ENCODE data around the gene SMIM20. TPM values are rescaled to one million over a fixed set of nuclear protein-coding genes. Genes with fewer than 3 reads are reported as not detected.

SMIM20 gene
- polyA plus RNA-seq, 3 donors = 28.3 to 61.6 (median 31.4) TPM

DNA sequence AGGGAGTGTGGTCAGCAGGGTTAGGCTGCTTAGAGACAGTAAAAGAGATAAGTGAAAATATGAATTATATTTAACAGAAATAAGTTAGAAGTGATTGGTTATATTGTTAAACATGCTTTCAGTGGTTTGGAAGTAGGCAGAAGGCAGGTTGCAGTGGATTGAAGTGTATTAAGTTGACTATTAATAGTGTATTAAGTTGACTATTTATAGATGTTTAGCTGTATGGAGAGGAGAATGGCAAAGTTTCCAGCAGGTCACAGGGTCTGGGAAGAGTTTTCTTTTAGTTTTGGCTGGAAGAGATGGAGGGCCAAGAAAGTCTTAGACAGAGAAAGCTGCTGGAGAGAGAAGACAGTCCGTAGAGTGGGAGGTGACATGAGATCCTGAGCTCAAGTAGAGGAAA lies 7.9 kb downstream of the SMIM20 start:
- 95 to 100% (median 97%) methylated on average over 1 of the region's 1 CpG for WGBS, 3 donors
- H3K27ac ChIP-seq (ENCODE audit: low read depth, low read length) = no peak overlapping the region

DNA sequence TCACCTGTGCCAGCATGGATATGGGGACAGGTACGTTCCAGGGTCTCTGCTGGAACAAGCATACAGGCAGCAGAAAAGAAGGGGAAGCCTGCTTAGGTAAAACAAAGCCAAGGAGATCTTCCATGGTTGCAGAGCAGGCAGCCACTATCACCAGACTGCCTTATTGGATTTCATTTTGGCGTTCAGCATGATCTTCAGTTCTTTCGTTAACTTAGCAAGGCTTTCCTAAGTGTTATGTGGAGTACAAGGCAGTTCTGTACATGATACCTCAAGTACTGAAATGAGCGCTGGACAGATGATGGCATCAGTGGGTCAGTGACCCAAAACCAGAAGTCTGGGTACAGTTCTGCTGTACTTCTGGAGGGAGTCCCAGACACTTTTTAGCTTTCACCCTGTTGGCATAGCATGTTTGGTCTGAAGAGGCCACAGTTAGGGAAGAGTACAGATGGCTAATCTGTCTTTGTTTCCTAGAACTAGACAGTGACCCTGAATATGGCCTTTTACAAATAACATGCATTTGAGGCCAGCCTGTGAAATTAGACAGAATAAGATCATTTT lies 8.9 kb downstream of the SMIM20 start:
- WGBS, 3 donors = 78 to 98% (median 95%) methylated on average over 4 of the region's 4 CpGs
- H3K27ac ChIP-seq (ENCODE audit: low read depth, low read length) = no peak overlapping the region

DNA sequence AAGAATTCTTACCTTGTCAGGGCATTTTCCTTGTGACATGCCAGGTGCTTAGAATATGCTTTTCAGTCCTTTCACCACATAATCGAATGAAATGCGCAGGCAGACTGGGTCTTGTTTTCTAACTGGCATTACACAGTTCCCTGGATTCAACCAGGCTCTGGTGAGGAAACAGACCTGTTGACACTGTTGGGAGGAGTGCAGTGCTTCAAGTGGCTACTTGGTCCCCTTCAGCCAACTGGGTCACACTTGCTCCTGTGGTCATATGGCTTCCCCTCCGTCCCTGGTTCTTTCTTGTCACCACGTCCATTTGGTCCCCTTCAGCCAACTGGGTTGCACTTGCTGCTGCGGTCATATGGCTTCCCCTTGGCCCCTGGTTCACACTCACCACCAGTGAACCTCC lies 9.7 kb downstream of the SMIM20 start:
- WGBS, 3 donors = 86 to 94% (median 91%) methylated on average over 5 of the region's 5 CpGs

DNA sequence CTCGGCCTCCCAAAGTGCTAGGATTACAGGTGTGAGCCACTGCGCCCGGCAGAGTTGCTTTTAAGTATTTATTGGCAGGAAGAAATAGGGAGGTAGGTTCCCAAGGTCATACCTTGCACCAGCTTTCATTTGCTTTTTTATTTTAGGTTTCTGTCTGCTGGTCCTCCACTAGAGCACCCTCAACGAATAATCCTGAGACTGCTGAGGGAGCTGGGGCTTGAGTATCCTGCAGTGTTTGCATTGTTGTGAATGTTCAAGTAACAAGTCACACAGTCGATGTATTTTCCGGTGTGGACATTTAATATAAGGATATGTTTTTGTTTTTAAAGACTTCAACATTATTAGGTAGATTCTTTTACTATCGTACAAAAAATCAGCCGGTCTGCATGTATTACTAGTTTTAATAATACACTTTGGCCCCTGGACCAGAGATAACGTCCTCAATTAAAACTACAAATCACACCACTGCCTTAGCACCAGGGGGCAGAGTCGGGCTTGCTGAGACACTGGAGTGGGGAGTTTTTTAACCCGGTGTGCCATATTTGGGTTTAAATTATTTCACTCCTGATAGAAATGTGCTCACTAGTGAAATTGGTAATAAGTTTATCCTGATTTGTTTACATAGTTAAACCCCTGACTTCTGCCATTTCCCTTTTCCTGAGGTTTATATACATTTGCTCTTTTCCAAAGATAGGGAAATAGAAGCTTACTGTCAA lies 11.6 kb downstream of the SMIM20 start:
- H3K27ac ChIP-seq (ENCODE audit: low read depth, low read length) = no peak overlapping the region
- WGBS, 3 donors = 51 to 70% (median 69%) methylated on average over 11 of the region's 11 CpGs

More for the DNA sequence above, 9.7 kb downstream of the SMIM20 start:
- no peak overlapping the region for H3K27ac ChIP-seq (ENCODE audit: low read depth, low read length)

DNA sequence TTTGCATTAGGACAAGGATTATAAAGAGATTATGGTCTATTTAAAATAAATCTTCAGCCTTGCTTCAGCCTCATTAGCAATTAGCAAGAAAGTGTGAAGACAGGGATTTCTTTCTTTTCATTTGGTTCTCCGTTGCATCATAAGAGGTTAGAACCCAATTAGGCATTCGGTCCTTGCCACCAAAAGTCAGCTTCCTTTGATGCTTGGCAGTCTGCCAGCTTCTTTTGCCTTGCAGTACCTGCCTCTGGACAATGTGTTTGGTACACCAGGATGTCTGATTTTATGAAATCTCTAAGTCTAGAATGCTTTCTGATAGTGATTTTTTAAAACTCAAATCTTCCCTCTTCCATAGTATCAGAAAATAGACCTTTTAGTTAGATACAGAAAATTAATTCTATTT lies 12.4 kb downstream of the SMIM20 start:
- no peak overlapping the region for H3K27ac ChIP-seq (ENCODE audit: low read depth, low read length)
- WGBS, 3 donors = 58 to 77% (median 62%) methylated on average over 2 of the region's 2 CpGs

DNA sequence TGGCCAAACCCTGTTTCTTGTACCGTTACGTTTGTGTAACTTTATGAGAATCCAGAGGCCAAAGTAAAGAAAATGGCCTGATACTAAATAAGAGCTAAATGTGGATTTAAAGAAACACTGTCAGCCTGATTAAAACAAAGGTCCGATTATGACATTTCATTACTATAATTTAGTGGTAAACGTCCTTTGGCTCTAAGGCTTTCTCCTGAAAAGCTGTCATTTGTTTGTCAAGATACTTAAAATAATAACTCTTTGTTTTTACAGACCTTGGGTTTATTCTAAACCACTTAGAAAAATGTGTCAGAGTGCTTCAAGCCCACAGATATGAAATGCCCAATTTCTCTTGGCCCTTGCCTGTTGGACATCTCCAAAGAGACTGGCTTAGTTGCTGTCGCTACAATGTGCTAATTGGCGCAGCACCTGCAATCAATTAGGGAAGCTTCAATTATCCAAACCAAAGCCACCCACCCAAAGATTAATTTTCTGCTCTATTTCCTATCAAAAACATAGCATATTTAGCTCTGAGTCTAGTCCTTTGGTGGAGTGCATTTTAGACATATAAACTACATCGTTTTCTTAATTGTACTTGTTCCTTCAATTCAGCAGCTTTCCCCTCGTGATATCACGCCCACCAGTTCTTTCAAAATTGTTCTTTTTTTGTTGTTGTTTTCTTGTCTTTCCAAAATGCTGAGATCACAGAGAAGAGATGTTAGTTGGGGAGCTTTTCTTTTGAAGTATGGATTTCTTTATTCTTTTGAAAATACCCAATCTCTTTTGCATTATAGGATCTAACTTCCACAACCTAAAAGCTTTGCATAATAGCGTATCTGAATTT lies 13.6 kb downstream of the SMIM20 start:
- WGBS, 3 donors = 71 to 92% (median 91%) methylated on average over 10 of the region's 10 CpGs
- no peak overlapping the region for H3K27ac ChIP-seq (ENCODE audit: low read depth, low read length)

DNA sequence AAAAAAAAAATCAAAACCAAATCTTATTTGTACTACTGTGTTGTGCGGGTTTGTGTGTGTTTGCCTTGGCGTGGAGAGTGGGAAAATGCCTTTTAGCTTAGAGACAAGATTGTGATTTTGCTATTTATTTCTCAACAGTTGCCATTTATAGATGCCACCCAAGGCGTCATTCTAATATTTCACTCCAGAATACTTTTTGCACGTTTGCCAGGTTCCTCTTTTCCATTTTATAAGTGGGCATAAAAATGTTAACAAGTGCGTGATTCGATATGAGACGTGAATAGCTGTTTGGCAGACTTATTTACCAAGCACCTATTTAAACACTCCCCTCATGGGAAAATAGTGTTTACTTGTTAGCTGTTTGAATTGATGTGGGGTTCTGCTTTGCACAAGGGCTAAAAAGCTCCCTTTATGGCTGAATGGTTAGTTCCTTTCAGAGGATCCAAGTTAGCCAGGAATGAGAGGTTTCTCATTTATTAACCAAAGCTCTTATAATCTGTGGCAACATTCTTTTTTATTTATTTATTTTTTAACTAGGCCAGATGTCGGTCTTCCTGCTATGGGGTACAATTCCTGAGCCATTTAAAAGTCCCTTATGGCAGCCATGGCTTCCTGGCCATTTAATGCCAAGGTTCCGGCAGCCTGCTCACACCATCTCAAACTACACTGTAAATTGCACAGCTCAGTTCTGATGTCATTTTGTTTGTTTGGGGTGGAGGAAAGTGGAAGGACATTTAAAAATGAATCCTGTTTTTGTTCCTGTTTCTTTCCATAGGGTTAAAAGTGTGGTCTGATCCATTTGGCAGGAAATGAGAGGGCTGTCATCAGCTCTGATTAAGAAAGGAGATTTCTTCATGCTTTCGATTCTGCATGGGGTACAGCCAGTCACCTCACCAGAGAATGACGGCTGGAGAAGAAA lies 14.6 kb downstream of the SMIM20 start:
- H3K27ac ChIP-seq (ENCODE audit: low read depth, low read length) = no peak overlapping the region
- WGBS, 3 donors = 27 to 55% (median 54%) methylated on average over 11 of the region's 11 CpGs

DNA sequence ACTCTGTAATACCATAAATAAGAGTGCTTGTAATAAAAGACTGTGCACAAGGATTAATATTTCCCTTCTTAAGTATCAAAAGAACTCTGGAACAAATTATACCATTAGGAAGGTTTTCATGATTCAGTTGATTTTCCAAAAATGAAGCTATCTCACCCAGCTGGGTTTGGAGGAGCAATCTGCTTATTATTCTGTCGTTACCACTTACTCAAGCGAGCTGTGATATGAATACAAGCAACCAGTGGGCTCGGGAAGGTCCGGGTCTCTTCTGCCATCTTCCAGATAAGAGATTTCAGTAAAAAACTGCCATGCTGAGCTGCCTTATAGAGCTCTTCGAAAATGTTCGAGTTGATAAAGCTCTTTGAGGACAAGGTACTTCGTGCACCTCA lies 15.3 kb downstream of the SMIM20 start:
- 82 to 92% (median 89%) methylated on average over 7 of the region's 7 CpGs for WGBS, 3 donors
- no peak overlapping the region for H3K27ac ChIP-seq (ENCODE audit: low read depth, low read length)

DNA sequence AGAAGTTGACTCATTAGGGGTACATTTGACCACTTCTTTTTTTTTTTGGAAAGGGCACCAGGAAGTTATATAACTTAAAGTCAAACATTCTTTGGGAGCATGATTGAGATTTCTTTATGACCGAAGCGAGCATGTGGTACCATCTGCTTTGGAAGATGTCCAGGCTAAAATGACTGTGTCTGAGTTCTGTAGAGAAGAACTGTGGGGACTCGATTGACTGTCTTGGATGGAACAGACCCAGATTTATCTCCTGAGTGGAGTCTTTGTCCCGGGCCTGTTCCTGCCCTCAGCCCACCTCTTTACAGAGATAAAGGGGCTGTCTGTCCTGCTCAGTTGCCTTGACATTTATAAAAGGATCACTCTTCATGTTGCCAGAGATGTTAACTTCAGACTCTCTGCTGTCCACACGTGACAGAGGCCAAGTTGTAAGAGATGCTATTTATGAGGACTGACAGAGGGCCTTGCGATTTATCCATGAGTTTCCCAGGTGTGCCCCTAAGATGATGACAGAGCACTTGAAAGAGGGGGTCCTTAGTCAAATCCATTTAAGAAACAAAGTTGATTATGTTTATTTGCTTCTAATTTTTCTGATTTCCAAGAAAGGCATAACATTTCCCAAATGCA lies 16.8 kb downstream of the SMIM20 start:
- WGBS, 3 donors = 89 to 93% (median 90%) methylated on average over 6 of the region's 6 CpGs

DNA sequence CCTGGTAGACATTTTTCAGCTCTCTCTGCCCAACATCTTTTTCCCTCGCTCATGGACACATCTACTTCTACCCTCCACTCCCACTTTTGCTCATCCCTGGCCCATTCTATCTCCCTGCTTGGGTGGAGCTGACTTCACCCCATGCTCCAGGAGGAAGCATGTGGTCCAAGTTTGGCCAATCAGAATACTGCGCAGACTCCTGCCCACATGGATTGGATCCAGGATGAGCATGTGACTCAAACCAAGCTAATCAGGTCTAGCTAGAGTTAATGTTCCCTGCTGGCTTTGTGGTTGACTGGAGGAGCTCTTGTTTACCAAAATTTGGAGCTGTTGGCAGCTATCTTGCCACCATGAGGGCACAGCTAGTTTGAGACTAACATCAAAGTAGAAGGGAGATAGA lies 22.7 kb downstream of the SMIM20 start:
- no peak overlapping the region for H3K27ac ChIP-seq (ENCODE audit: low read depth, low read length)
- WGBS, 3 donors = 95 to 100% (median 98%) methylated on average over 2 of the region's 2 CpGs

More for the DNA sequence above, 16.8 kb downstream of the SMIM20 start:
- H3K27ac ChIP-seq (ENCODE audit: low read depth, low read length) = no peak overlapping the region

DNA sequence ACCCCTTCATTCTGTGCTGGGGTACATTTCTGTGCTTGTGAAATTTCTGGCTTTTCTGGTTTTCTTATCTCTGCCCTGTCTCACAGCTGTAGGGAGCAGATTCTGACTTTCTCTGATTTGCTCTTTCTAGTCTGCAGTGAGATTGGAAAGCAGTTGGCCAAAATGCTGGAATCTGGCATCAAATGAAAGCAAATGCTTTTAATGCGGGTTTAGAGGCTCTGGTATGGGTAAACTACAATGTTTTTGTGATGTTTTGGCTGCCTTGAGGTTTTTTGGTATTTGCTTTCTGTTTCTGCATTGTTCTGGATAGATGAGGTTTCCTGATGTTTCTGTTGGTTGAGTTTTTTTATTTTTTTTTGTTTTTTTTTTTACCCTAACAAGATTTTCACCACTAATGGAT lies 23.8 kb downstream of the SMIM20 start:
- WGBS, 3 donors = 47 to 57% (median 49%) methylated on average over 1 of the region's 1 CpG

DNA sequence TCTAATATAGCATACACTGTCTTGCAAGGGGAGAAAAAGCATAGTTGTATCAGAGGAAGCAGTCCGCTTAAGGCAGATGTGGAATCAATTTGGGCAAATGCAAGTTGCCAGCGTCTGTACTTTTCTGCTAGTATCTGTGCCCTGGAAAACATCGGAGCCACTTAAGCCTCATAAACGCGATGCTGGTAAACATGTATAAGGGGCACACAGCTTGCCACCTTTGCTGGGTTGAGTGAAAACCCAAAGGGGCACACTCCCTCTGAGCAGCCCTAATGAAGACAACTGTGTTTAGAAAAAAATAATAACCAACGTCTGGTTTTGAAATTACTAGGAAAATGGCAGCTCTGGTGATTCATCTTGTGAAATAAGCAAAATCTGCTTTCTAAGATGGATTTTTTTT lies 24.3 kb downstream of the SMIM20 start:
- H3K27ac ChIP-seq (ENCODE audit: low read depth, low read length) = no peak overlapping the region
- WGBS, 3 donors = 64 to 77% (median 75%) methylated on average over 6 of the region's 6 CpGs

More for the DNA sequence above, 23.8 kb downstream of the SMIM20 start:
- no peak overlapping the region for H3K27ac ChIP-seq (ENCODE audit: low read depth, low read length)

DNA sequence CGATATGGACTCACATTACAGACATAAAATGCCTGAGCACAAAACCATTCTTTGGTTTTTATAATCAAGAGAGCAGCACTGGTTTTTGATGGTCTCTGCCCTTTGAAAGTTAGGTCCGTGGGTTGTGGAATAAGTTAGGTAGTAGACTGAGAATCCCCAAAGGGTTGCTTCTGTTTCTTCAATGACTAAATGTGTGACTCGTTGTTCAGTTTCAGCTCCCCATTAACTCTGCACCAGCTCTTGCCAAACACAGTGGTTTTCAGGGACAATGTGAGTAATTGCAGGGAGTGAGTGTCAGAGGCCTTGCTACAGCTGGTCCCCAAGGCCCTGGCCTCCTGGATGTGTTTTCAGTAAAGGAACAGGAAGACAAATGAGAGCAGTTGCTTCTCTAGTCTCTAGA lies 24.8 kb downstream of the SMIM20 start:
- 40 to 63% (median 50%) methylated on average over 3 of the region's 3 CpGs for WGBS, 3 donors
- no peak overlapping the region for H3K27ac ChIP-seq (ENCODE audit: low read depth, low read length)

DNA sequence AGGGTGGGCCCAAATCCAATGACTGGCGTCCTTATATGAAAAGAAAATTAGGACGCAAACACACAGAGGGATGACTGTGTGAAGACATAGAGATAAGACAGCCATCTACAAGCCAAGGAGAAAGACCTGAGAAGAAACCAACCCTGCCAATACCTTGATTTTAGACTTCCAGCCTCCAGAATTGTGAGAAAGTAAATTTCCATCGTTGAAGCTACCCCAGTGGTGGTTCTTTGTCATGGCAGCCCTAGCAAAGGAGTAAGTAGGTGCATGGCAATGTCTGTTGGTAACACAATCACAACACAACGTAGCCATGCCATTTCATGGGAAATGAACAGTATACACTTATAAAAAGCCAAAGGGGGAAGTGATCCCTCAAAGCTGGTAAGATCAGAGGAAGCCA lies 25.3 kb downstream of the SMIM20 start:
- 91 to 94% (median 91%) methylated on average over 4 of the region's 4 CpGs for WGBS, 3 donors
- no peak overlapping the region for H3K27ac ChIP-seq (ENCODE audit: low read depth, low read length)

DNA sequence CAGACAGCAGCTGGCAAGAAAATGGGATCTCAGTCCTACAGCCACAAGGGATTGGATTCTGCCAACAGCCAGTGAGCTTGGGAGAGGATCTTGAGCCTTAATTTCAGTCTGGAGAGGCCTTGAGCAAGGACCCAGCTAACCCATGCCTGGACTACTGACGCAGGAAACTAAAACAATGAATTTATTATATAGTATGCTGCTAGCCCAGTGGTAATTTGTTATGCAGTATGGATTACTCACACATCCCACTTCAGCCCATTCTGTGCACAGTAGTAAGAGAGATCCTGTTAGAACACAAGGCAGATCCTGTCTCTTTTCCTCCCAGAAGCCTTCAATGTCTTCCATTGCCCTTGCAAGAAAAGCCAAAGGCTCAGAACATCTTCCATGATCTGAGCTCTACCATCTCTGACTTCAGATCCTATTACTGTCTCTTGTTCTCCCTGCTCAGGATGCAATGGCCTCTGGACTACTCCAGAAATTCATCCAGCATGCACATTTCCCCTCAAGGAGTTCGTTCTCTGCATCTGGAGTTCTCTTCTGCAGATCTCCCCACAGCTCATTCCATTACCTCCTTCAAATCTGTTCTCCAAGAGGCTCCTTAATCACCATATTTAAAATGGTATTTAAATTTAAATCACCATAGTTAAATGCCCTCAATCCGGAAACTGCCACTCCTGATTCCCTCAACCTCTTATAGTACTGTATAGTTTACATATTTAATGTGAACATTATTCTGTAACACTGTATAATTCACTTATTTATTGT lies 27.6 kb downstream of the SMIM20 start:
- WGBS, 3 donors = 91 to 92% (median 92%) methylated on average over 3 of the region's 3 CpGs
- no peak overlapping the region for H3K27ac ChIP-seq (ENCODE audit: low read depth, low read length)

DNA sequence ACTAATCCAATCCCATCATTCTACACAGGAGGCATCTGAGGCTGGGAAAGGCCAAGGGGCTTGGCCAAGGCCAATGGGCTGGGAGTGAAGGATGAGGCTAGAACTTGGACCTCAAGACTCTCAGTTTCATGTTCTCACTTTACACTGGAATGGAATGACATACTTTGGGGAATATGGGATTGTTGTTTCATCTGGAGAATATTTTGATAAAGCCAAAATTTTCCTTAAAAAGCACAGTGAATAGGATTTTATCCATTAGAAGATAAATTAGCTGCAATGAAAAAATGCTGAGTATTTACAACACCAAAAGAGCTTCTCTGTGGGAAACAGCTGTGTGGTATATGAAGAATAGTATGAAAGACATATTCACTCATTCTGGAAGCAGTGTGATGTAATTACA lies 29.3 kb downstream of the SMIM20 start:
- H3K27ac ChIP-seq (ENCODE audit: low read depth, low read length) = no peak overlapping the region

DNA sequence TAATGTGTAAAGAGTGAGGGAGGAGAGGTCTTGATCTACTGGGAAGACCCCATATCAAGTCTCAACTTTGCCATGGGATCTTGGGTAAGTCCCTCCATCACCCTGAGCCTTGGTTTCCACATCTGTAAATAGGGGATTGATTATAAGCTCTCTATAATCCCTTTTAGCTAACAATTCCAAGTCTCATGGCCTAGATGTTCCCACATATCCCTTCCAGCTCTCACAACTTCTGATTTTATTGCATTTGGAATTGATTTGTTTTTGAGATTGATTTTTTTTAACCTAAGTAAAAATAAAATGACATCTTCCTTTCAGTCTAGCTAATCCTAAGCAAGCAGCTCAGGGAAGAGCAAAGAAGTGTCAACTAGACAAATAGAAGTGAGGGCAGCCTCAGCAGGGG lies 29.8 kb downstream of the SMIM20 start:
- H3K27ac ChIP-seq (ENCODE audit: low read depth, low read length) = no peak overlapping the region

DNA sequence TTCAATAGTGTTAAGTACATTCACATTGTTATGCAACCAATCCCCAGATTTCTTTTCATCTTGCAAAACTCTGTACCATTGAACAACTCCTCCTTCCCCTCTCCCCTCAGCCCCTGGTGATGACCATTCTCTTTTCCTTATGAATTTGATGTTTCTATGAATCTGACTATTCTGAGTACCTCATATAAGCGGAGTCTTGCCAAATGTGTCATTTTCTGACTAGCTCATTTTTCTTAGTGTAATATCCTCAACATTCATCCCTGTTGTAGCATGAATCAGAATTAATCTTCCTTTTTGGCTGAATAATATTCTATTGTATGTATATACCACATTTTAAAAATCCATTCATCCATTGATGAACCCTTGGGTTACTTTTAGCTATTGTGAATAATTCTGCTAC lies 34.0 kb downstream of the SMIM20 start:
- WGBS, 3 donors = 95 to 100% (median 100%) methylated on average over 1 of the region's 1 CpG
- no peak overlapping the region for H3K27ac ChIP-seq (ENCODE audit: low read depth, low read length)
